GM12872 (cell line): ENCODE results near the gene SPRED1.

ENCODE experiments used
- CTCF ChIP-seq: IDR thresholded peaks from 3 replicates; pipeline ENCODE4 v1.5.1; 2011; ENCODE audit warnings: low read depth, mild to moderate bottlenecking, low read length, moderate library complexity; ENCODE audit not compliant: insufficient read depth

The SPRED1 gene

GRCh38 chr15:38389924-38390542 lies 137.4 kb downstream of the SPRED1 start:
- peak; percentile 87 for TF ChIP-seq CTCF

GRCh38 chr15:38391191-38391590 lies 138.6 kb downstream of the SPRED1 start:
- TF ChIP-seq CTCF = no peak

GRCh38 chr15:38398134-38398533 lies 145.5 kb downstream of the SPRED1 start:
- no peak for TF ChIP-seq CTCF

- no peak for TF ChIP-seq CTCF
Measured at GRCh38 chr15:38401106-38401505, 148.5 kb downstream of the SPRED1 start.

GRCh38 chr15:38401701-38402100 lies 149.1 kb downstream of the SPRED1 start:
- TF ChIP-seq CTCF = no peak

- no peak for TF ChIP-seq CTCF
Measured at GRCh38 chr15:38406436-38406835, 153.8 kb downstream of the SPRED1 start.
